H9 (cell line): Measurements from ENCODE around the gene RNF175. TPM values are rescaled to one million over a fixed set of nuclear protein-coding genes. Genes with fewer than 3 reads are reported as not detected.

Source experiments
- DNase-seq: peaks from one replicate; pipeline ENCODE4 v3.0.0-alpha.2; 2017
- H2AFZ ChIP-seq: one replicate; pipeline ENCODE4 v1.6.1; 2013; ENCODE audit warnings: mild to moderate bottlenecking, low read length, control low read depth, moderate library complexity
- H2AK5ac ChIP-seq: 2 replicates; pipeline ENCODE4 v1.6.1; 2013; ENCODE audit warnings: low read length, control low read depth, mixed read lengths; ENCODE audit not compliant: insufficient read length
- H2BK120ac ChIP-seq: one replicate; pipeline ENCODE4 v1.6.1; 2013; ENCODE audit warnings: low read depth, mild to moderate bottlenecking, low read length, control low read depth, inconsistent platforms; ENCODE audit not compliant: poor library complexity, severe bottlenecking
- H2BK12ac ChIP-seq: 2 replicates; pipeline ENCODE4 v1.6.1; 2013; ENCODE audit warnings: low read length, control low read depth, mixed read lengths, low read depth; ENCODE audit not compliant: insufficient read length
- H2BK15ac ChIP-seq: 2 replicates; pipeline ENCODE4 v1.6.1; 2013; ENCODE audit warnings: low read depth, low read length, control low read depth
- H2BK20ac ChIP-seq: one replicate; pipeline ENCODE4 v1.6.1; 2013; ENCODE audit warnings: low read depth, mild to moderate bottlenecking, low read length, control low read depth, inconsistent platforms; ENCODE audit not compliant: poor library complexity, severe bottlenecking
- H2BK5ac ChIP-seq: 2 replicates; pipeline ENCODE4 v1.6.1; 2013; ENCODE audit warnings: low read length, control low read depth, mixed read lengths; ENCODE audit not compliant: insufficient read length
- H3K14ac ChIP-seq: 2 replicates; pipeline ENCODE4 v1.6.1; 2013; ENCODE audit warnings: low read length, control low read depth; ENCODE audit not compliant: insufficient read depth
- H3K18ac ChIP-seq: 2 replicates; pipeline ENCODE4 v1.6.1; 2013; ENCODE audit warnings: low read depth, mild to moderate bottlenecking, mixed read lengths, low read length, control low read depth; ENCODE audit not compliant: insufficient read length
- H3K23ac ChIP-seq: 2 replicates; pipeline ENCODE4 v1.6.1; 2013; ENCODE audit warnings: low read length, control low read depth, mixed read lengths, low read depth; ENCODE audit not compliant: insufficient read length
- H3K23me2 ChIP-seq: 2 replicates; pipeline ENCODE4 v1.6.1; 2013; ENCODE audit warnings: low read depth, mild to moderate bottlenecking, mixed read lengths, low read length, control low read depth; ENCODE audit not compliant: insufficient read length, poor library complexity, severe bottlenecking
- H3K27ac ChIP-seq: 2 replicates; pipeline ENCODE4 v1.5.1; 2013; ENCODE audit warnings: low read length, control low read depth, mixed read lengths, low read depth; ENCODE audit not compliant: insufficient read length
- H3K27me3 ChIP-seq: 2 replicates; pipeline ENCODE4 v1.6.1; 2013; ENCODE audit warnings: low read length, control low read depth, inconsistent platforms; ENCODE audit not compliant: insufficient read depth
- H3K4ac ChIP-seq: 2 replicates; pipeline ENCODE4 v1.6.1; 2013; ENCODE audit warnings: low read depth, mild to moderate bottlenecking, control low read depth, inconsistent platforms, low read length, moderate library complexity
- H3K4me1 ChIP-seq: 2 replicates; pipeline ENCODE4 v1.6.1; 2013; ENCODE audit warnings: low read length, control low read depth, inconsistent platforms; ENCODE audit not compliant: insufficient read depth
- H3K4me2 ChIP-seq: 2 replicates; pipeline ENCODE4 v1.6.1; 2013; ENCODE audit warnings: low read length, control low read depth, mixed read lengths; ENCODE audit not compliant: insufficient read length, insufficient read depth
- H3K56ac ChIP-seq: 2 replicates; pipeline ENCODE4 v1.6.1; 2013; ENCODE audit warnings: low read depth, mild to moderate bottlenecking, mixed read lengths, low read length, control low read depth; ENCODE audit not compliant: insufficient read length
- H3K79me1 ChIP-seq: 2 replicates; pipeline ENCODE4 v1.6.1; 2013; ENCODE audit warnings: low read depth, mild to moderate bottlenecking, moderate library complexity, low read length, control low read depth, inconsistent platforms; ENCODE audit not compliant: insufficient read depth, poor library complexity, severe bottlenecking
- H3K79me2 ChIP-seq: 2 replicates; pipeline ENCODE4 v1.6.1; 2013; ENCODE audit warnings: low read length, control low read depth, inconsistent platforms; ENCODE audit not compliant: insufficient read depth
- H3K9ac ChIP-seq: 2 replicates; pipeline ENCODE4 v1.6.1; 2013; ENCODE audit warnings: low read length, control low read depth, mixed read lengths; ENCODE audit not compliant: insufficient read length; ENCODE audit errors: extremely low read depth
- H3K9me3 ChIP-seq: one replicate; pipeline ENCODE4 v1.6.1; 2013; ENCODE audit warnings: low read depth, low read length, inconsistent platforms; ENCODE audit not compliant: control insufficient read depth
- H3T11ph ChIP-seq: one replicate; pipeline ENCODE4 v1.6.1; 2013; ENCODE audit warnings: mild to moderate bottlenecking, low read length, control low read depth, inconsistent platforms
- H4K20me1 ChIP-seq: one replicate; pipeline ENCODE4 v1.6.1; 2013; ENCODE audit not compliant: control insufficient read depth, insufficient read length, insufficient read depth
- H4K5ac ChIP-seq: 2 replicates; pipeline ENCODE4 v1.6.1; 2013; ENCODE audit warnings: low read depth, mild to moderate bottlenecking, mixed read lengths, low read length, control low read depth; ENCODE audit not compliant: insufficient read length
- H4K8ac ChIP-seq: replicated peaks from 2 replicates; pipeline ENCODE4 v1.6.1; 2013; ENCODE audit warnings: low read length, control low read depth, mixed read lengths, low read depth; ENCODE audit not compliant: insufficient read length
- H4K91ac ChIP-seq: 2 replicates; pipeline ENCODE4 v1.6.1; 2013; ENCODE audit warnings: low read depth, mild to moderate bottlenecking, moderate library complexity, mixed read lengths, low read length, control low read depth; ENCODE audit not compliant: insufficient read length
- H3K27ac Mint-ChIP-seq, 3 experiments: 2 replicates in 2 of 3; 3 replicates in 1 of 3; pipeline ENCODE4 v1.8.0; 2020 to 2021; ENCODE audit warnings: mixed read lengths in 3 of 3, mild to moderate bottlenecking in 1 of 3, moderate library complexity in 1 of 3
- H3K27me3 Mint-ChIP-seq: 2 replicates; pipeline ENCODE4 v1.8.0; 2021; ENCODE audit warnings: low read depth, mild to moderate bottlenecking, moderate library complexity, mixed read lengths
- H3K36me3 Mint-ChIP-seq, 3 experiments: 2 replicates in 2 of 3; 3 replicates in 1 of 3; pipeline ENCODE4 v1.8.0; 2020 to 2021; ENCODE audit warnings: low read depth in 3 of 3, mixed read lengths in 3 of 3; ENCODE audit not compliant: insufficient read depth in 1 of 3
- H3K4me1 Mint-ChIP-seq, 2 experiments: 2 replicates each; pipeline ENCODE4 v1.8.0; 2020; ENCODE audit warnings: mixed read lengths in 2 of 2
- H3K4me3 Mint-ChIP-seq, 2 experiments: 2 replicates in 1 of 2; 3 replicates in 1 of 2; pipeline ENCODE4 v1.8.0; 2020 to 2021; ENCODE audit warnings: mild to moderate bottlenecking in 2 of 2, mixed read lengths in 2 of 2, moderate library complexity in 1 of 2
- H3K9me3 Mint-ChIP-seq, 2 experiments: 2 replicates in 1 of 2; 3 replicates in 1 of 2; pipeline ENCODE4 v1.8.0; 2020; ENCODE audit warnings: mild to moderate bottlenecking in 2 of 2, mixed read lengths in 2 of 2, moderate library complexity in 1 of 2
- WGBS: extraction: QIAGEN DNeasy Blood & Tissue Kit; methylation state at CpG from one replicate; pipeline ENCODE4 v1.1.7; 2013; ENCODE audit warnings: missing lambda C conversion rate, low lambda C conversion rate, mixed read lengths; ENCODE audit not compliant: insufficient read length; ENCODE audit errors: extremely low coverage; 5-methylcytosine and 5-hydroxymethylcytosine counted together
- total RNA-seq: library from RNA; stranded (reverse); gene quantifications from 2 replicates; pipeline ENCODE4 v1.2.1, GENCODE V29; 2021
- TF ChIP-seq, protein P1 (sequence below): fragments of 200-600 bp; sonication (generic); conservative IDR thresholded peaks from 3 replicates; pipeline ENCODE4 v1.8.0; 2021; ENCODE audit warnings: antibody characterized with exemption, mild to moderate bottlenecking

The RNF175 gene
- total RNA-seq, 1 experiment from 2014 or later: 4.3 TPM

DNA sequence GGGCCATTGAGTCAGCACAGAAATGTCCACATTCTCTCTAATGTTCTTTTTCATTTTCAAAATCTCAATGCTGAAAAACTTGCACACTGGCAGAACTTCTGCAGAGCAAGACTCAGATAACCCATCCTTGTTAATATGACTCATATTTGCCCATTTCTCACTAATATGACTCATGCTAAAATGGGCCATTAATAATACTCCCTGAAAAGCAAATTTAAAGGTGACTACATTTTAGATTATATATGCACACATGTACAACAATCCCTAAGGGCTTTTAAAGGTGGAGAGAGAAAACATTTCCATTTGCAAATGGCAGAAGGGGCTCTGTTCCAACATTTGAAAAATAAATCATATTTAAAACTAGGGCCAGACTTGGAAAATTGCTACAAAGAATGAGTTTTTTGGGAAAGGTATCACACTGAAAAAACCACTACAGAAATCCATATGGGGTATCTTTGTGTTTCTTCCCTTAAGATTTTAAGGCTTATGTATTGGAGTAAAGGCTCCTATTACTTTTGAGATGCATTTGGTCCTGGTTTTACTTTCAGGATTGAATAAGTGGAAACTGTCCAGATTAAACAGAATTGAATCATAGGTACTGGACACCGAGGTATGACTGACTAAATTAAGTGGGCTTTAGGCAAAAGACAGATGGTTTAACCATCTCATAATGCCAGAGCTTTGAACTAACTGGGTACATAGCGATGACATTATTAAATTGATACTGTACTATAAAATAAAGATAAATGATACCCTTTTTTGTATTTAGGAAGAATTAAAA, 45.8 kb downstream of the RNF175 start:
- H3K18ac ChIP-seq: no peak overlapping the region
- H3K27ac ChIP-seq: no peak overlapping the region
- no peak overlapping the region for H2BK120ac ChIP-seq
- no peak overlapping the region for H3K4me3 Mint-ChIP-seq
- WGBS: no CpG with 5 or more reads among the region's 2 CpGs
- TF ChIP-seq, protein P1, sequence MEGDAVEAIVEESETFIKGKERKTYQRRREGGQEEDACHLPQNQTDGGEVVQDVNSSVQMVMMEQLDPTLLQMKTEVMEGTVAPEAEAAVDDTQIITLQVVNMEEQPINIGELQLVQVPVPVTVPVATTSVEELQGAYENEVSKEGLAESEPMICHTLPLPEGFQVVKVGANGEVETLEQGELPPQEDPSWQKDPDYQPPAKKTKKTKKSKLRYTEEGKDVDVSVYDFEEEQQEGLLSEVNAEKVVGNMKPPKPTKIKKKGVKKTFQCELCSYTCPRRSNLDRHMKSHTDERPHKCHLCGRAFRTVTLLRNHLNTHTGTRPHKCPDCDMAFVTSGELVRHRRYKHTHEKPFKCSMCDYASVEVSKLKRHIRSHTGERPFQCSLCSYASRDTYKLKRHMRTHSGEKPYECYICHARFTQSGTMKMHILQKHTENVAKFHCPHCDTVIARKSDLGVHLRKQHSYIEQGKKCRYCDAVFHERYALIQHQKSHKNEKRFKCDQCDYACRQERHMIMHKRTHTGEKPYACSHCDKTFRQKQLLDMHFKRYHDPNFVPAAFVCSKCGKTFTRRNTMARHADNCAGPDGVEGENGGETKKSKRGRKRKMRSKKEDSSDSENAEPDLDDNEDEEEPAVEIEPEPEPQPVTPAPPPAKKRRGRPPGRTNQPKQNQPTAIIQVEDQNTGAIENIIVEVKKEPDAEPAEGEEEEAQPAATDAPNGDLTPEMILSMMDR: no peak
- no peak overlapping the region for H2AFZ ChIP-seq
- H3K9ac ChIP-seq: no peak overlapping the region
- no peaks in the 10 kb centered on the region for H3K9me3 ChIP-seq
- H3K4me1 Mint-ChIP-seq: no peaks in the 10 kb centered on the region; a peak in 1 of 4 replicates
- H2BK12ac ChIP-seq: no peak overlapping the region
- no peak overlapping the region for H3K23ac ChIP-seq
- H3K4me2 ChIP-seq: no peak overlapping the region
- DNase-seq: no peak
- no peak overlapping the region for H3K14ac ChIP-seq
- no peaks in the 10 kb centered on the region for H3K79me1 ChIP-seq
- H3K36me3 Mint-ChIP-seq: peaks cover 0 to 2% (median 2%) of the 10 kb centered on the region in 3 experiments; a peak in 2 of 7 replicates
- H3K27me3 ChIP-seq: no peaks in the 10 kb centered on the region
- H3K56ac ChIP-seq: no peak overlapping the region
- no peak overlapping the region for H4K5ac ChIP-seq
- no peak overlapping the region for H3K27ac Mint-ChIP-seq
- H2AK5ac ChIP-seq: no peak overlapping the region
- no peaks in the 10 kb centered on the region for H4K20me1 ChIP-seq
- H3K79me2 ChIP-seq: no peaks in the 10 kb centered on the region
- no peak overlapping the region for H4K8ac ChIP-seq
- no peak overlapping the region for H2BK5ac ChIP-seq
- H3K4ac ChIP-seq: no peak overlapping the region
- H2BK15ac ChIP-seq: no peak overlapping the region
- no peak overlapping the region for H2BK20ac ChIP-seq
- no peaks in the 10 kb centered on the region for H3K4me1 ChIP-seq
- H3K27me3 Mint-ChIP-seq: no peaks in the 10 kb centered on the region; the same call in 1 of the 2 replicates
- no peak overlapping the region for H3T11ph ChIP-seq
- H3K23me2 ChIP-seq: no peaks in the 10 kb centered on the region
- H4K91ac ChIP-seq: no peak overlapping the region
- H3K9me3 Mint-ChIP-seq: no peaks in the 10 kb centered on the region
